Coronary artery (tissue), 2 donors: ENCODE measurements around the gene TMEM139.
A peak's percentile ranks its signal among the peaks of the same experiment; 100 is the strongest.
"Not testable (repeated sequence)": the region's sequence is repeated elsewhere in the genome, so short reads cannot be mapped to it uniquely, and the experiment has no call there.

Source experiments
- DNase-seq: peaks from one replicate; pipeline ENCODE4 v3.0.0-alpha.2; 2017; ENCODE audit warnings: low spot score
- H3K27ac ChIP-seq, 2 donors: fragments of 200-600 bp; sonication (generic); one replicate each; pipeline ENCODE4 v1.5.1; 2016 to 2019
- H3K4me3 ChIP-seq: fragments of 200-600 bp; sonication (generic); 2 replicates; pipeline ENCODE4 v1.5.1; 2016; ENCODE audit warnings: mild to moderate bottlenecking, moderate library complexity
- TF ChIP-seq, protein P1 (sequence below): fragments of 200-600 bp; sonication (generic); IDR thresholded peaks from one replicate; pipeline ENCODE4 v1.5.1; 2019; ENCODE audit warnings: antibody characterized with exemption

TMEM139 gene

DNA sequence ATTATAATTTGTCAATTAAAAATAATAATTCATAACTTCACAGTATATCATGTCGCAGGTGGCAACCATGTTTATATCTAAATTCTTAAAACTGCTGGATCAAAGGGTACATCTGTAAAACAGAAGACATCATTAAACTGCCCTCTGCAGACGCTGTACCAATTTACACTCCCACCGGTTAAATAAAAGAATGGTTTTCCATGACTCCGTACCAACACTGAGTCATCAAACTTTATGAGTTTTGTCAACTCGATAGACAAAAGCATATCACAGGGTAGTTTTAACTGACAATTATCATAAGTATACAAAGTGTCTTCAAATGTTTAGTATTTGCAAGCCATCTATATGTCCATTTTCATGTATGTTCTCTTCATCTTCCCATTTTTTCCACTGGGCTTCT, 27.3 kb upstream of the TMEM139 start:
- no peak for DNase-seq
- no peak overlapping the region for H3K27ac ChIP-seq
- no peak overlapping the region for H3K4me3 ChIP-seq
- TF ChIP-seq, protein P1, sequence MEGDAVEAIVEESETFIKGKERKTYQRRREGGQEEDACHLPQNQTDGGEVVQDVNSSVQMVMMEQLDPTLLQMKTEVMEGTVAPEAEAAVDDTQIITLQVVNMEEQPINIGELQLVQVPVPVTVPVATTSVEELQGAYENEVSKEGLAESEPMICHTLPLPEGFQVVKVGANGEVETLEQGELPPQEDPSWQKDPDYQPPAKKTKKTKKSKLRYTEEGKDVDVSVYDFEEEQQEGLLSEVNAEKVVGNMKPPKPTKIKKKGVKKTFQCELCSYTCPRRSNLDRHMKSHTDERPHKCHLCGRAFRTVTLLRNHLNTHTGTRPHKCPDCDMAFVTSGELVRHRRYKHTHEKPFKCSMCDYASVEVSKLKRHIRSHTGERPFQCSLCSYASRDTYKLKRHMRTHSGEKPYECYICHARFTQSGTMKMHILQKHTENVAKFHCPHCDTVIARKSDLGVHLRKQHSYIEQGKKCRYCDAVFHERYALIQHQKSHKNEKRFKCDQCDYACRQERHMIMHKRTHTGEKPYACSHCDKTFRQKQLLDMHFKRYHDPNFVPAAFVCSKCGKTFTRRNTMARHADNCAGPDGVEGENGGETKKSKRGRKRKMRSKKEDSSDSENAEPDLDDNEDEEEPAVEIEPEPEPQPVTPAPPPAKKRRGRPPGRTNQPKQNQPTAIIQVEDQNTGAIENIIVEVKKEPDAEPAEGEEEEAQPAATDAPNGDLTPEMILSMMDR = no peak

DNA sequence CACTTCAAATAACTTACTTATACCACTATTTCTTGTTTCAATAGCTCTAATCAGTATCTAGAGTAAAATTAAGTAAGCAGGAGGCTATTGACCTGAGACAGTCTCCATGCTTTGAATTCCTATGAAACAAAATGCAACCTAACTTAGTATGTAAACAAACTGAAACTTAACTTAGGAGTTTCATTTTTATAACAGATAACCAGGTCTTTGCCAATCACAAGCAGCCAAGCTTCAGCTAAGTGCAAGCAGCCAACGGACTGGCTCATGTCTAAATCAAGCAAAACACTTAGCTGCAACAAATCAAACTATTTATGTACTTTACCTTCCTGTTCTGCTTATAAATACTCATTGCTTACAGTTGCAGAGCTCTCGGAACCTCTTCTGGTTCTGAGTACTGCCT, 25.9 kb upstream of the TMEM139 start:
- TF ChIP-seq, protein P1 = no peak
- no peak for DNase-seq
- Histone ChIP-seq H3K27ac (no peak overlapping the region), H3K4me3 (peak overlapping the region; percentile 6)

DNA sequence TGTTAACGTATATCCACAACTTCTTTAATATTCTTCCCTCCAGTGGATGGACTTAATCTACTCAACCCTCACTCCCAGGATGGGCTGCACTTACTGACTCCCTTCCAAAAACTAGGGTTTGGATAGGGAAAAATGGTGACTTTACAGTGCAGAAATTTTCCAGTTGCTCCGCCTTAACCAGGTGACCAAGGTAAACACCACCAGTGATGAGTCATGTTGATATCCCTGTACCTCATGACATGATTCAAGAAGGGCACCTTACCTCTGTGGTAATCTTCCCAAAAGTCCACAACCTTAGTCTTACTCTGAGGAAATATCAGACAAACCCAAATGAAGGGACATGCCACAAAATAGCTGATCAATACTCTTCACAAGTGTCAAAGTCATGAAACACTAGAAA, 25.0 kb upstream of the TMEM139 start:
- H3K27ac ChIP-seq = no peak overlapping the region
- DNase-seq = no peak
- H3K4me3 ChIP-seq = no peak overlapping the region
- TF ChIP-seq, protein P1 = no peak

DNA sequence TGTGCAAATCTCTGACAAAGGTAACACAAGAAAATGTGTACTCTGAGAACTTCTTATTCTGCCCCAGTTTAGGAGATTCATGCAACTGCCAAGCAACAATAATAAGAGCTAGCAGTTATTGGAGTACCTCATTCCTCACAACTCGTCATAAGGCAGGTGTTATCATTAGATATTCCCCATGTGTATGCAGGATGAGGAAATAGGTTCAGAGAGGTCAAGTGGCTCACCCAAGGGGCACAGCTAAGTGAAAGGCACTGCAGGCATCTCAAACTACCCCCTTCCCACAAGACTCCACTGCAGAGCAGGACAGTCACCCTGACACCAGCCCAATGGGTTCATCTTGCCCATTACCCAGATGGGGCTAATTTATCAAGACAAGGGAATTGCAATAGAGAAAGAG, 22.9 kb upstream of the TMEM139 start:
- H3K27ac ChIP-seq = no peak overlapping the region
- H3K4me3 ChIP-seq = no peak overlapping the region
- DNase-seq = no peak
- TF ChIP-seq, protein P1 = no peak

DNA sequence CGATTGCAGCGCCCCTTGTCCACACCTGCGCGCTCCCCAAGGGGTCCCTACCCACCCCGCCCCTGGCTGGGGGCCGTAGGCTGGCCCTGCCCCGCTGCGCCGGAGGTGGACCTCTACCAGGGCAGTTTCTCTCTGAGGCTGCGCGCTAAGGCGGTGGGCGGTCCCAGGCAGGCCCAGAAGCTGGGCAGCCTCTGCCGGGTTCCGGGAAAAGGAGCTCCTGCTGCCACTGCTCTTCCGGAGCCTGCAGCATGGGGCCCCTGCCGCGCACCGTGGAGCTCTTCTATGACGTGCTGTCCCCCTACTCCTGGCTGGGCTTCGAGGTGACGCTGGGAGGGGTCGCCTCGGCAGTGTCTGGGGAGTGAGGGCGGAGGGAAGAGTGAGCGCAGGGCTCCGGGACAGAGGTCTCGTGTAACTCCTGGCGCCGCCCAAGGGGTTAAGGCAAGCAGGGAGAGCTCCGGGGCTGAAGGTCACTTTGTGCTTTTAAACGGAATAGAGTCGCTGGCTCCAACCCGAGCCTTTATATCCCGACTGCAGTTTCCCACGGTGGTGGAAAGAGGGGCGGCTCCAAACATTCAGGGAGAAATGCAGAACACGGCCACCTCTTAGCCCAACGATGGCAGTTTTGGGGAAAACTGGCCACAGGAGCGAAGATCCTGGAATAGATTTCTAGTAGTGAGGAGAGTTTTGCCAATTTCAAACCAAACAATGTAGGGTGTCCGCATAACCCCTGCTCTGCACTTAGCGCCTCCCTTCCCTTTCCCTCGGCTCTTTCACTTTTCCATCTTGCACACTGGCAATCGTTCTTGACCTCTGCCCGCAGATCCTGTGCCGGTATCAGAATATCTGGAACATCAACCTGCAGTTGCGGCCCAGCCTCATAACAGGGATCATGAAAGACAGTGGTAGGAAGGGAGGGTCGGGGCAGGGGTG, 21.2 kb upstream of the TMEM139 start, which contains the start of gene GSTK1:
Gene GSTK1, plus strand, starts transcription at position 176 of the 930 bp plus-strand sequence. Its CDS starts 73 bp downstream, at position 249.
- Histone ChIP-seq H3K4me3 (peak within 1 kb of the TSS; percentile 89), H3K27ac (peak within 1 kb of the TSS; percentile 57 to 89)
- DNase-seq = peak; percentile 84
- TF ChIP-seq, protein P1 = no peak

DNA sequence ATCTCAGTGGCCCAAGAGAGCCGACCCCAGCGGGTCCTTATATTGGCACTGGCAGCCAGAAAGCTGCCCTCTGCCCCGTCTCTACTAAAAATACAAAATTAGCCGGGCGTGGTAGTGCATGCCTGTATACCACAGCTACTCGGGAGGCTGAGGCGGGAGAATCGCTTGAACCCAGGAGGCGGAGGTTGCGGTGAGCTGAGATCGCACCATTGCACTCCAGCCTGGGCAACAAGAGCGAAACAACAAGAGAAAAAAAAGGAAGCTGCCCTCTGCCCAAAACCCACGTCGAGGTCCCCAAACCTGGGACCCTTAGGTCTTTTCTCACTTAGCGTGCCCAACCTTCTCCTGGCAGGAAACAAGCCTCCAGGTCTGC, 20.6 kb upstream of the TMEM139 start:
- peak overlapping the region; percentile 57 to 89 for H3K27ac ChIP-seq
- not testable (repeated sequence) for DNase-seq

DNA sequence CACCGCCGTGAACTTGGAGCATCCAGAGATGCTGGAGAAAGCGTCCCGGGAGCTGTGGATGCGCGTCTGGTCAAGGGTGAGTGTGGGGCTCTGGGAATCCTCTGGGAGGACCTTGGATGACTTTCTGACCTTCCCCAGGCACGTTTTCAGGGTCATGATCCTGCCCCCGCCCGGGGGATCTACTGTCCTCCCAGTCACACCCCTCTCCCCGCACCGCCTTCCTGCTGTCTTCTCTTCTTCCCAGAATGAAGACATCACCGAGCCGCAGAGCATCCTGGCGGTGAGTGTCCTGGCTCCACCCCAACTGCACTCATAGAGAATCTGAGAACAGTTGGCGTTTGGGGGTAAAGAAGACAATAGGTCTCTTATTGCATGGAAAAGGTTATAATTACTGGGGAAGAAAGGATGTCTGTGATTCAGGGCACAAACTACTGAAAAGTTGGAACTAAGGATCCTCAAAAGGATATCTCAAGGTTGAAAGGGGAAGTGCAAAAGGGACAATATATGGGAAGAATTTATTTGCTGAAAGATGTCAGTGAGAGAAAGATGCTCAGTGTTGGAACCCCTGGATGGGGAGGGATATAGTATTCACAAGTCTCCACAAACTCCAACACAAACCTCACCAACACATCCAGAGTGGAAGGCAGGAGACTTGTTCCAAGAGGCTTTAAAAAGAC, 19.6 kb upstream of the TMEM139 start:
- Histone ChIP-seq H3K4me3 (peak overlapping the region; percentile 89), H3K27ac (peak overlapping the region in 1 of 2 donors; percentile 10)
- TF ChIP-seq, protein P1 = no peak
- no peak for DNase-seq

More for the DNA sequence above, 20.6 kb upstream of the TMEM139 start:
- H3K4me3 ChIP-seq = peak overlapping the region; percentile 89
